HCT116 (cell line): ENCODE results near the gene GRK2. TPM values are rescaled to one million over a fixed set of nuclear protein-coding genes. Genes with fewer than 3 reads are reported as not detected.

ENCODE experiments used
- ATAC-seq: fragments of 200-7000 bp; cut with Tn5 transposase; 2 replicates; pipeline ENCODE4 v1.9.1; 2020; ENCODE audit warnings: mild to moderate bottlenecking, moderate library complexity
- BruUV-seq: library from RNA; stranded (reverse); fragments of 400-500 nt; replicated peaks from 2 replicates; lab custom pipeline; 2021; lab: Mats Ljungman, UMichigan
- CTCF ChIA-PET: fragments of 300-600 bp; sonication (Branson Sonifier 250); formaldehyde crosslinking; loops from one replicate; lab custom pipeline; 2021; ENCODE audit warnings: antibody characterized with exemption; lab: Charles Lee
- POLR2A ChIA-PET: fragments of 300-600, 350-600 bp; sonication (Branson Sonifier 250); formaldehyde crosslinking; loops from one replicate; lab custom pipeline; 2021; ENCODE audit warnings: antibody characterized with exemption; lab: Charles Lee
- RAD21 ChIA-PET, 2 experiments: fragments of 300-600 bp; sonication (Branson Sonifier 250); formaldehyde crosslinking; loops; one replicate each; lab custom pipeline; 2023; ENCODE audit warnings: low total read pairs in 2 of 2; ENCODE audit not compliant: uncharacterized antibody in 2 of 2, unreplicated experiment in 2 of 2, low non-redundant PET in 1 of 2; lab: Charles Lee
- DNase-seq: peaks from one replicate; pipeline ENCODE4 v3.0.0-alpha.2; 2010; ENCODE audit warnings: low read depth, low spot score
- H2AFZ ChIP-seq: fragments of 200-600 bp; shearing (Covaris generic), sonication (generic); 2 replicates; pipeline ENCODE4 v1.6.1; 2017; ENCODE audit warnings: low read depth, mixed run types, mixed read lengths, antibody characterized with exemption, low read length; ENCODE audit not compliant: poor library complexity, severe bottlenecking
- H3K27ac ChIP-seq: 2 replicates; pipeline ENCODE4 v1.5.1; 2012; ENCODE audit warnings: low read depth, low read length
- H3K27me3 ChIP-seq: fragments of 200-600 bp; sonication (generic); 2 replicates; pipeline ENCODE4 v1.6.1; 2016; ENCODE audit warnings: mixed run types, low read length, mixed read lengths; ENCODE audit not compliant: insufficient read depth
- H3K36me3 ChIP-seq, 2 experiments: fragments of 200-500 bp in 1 of 2; fragments of 200-600 bp in 1 of 2; sonication (Bioruptor generic) in 1 of 2; sonication (generic) in 1 of 2; 2 replicates each; pipeline versions ENCODE4 v1.5.1 to v1.6.1; 2014 to 2016; ENCODE audit warnings: low read length in 2 of 2, inconsistent platforms in 1 of 2, mixed read lengths in 1 of 2, mixed run types in 1 of 2; ENCODE audit not compliant: insufficient read depth in 2 of 2, control insufficient read depth in 1 of 2
- H3K4me1 ChIP-seq, 2 experiments: fragments of 200-600 bp in 1 of 2; sonication (generic) in 1 of 2; 2 replicates each; pipeline versions ENCODE4 v1.5.1 to v1.6.1; 2012 to 2017; ENCODE audit warnings: low read length in 2 of 2, inconsistent platforms in 1 of 2, mild to moderate bottlenecking in 1 of 2, mixed read lengths in 1 of 2, mixed run types in 1 of 2, moderate library complexity in 1 of 2; ENCODE audit not compliant: insufficient read depth in 2 of 2, control insufficient read depth in 1 of 2
- H3K4me2 ChIP-seq: fragments of 200-600 bp; sonication (generic); 2 replicates; pipeline ENCODE4 v1.6.1; 2017; ENCODE audit warnings: mixed run types, low read length, mixed read lengths
- H3K4me3 ChIP-seq, 2 experiments: fragments of 200-600 bp in 1 of 2; sonication (generic) in 1 of 2; replicated peaks in 1 of 2; 2 replicates each; pipeline ENCODE4 v1.5.1; 2011 to 2016; ENCODE audit warnings: low read length in 2 of 2, control low read depth in 1 of 2, low read depth in 1 of 2, mild to moderate bottlenecking in 1 of 2, mixed read lengths in 1 of 2, mixed run types in 1 of 2
- H3K79me2 ChIP-seq: fragments of 200-600 bp; sonication (generic); 2 replicates; pipeline ENCODE4 v1.6.1; 2017; ENCODE audit warnings: mild to moderate bottlenecking, mixed run types, low read length, moderate library complexity, mixed read lengths; ENCODE audit not compliant: insufficient read depth
- H3K9ac ChIP-seq: fragments of 200-600 bp; sonication (generic); 2 replicates; pipeline ENCODE4 v1.6.1; 2016; ENCODE audit warnings: low read length, mixed read lengths
- H3K9me2 ChIP-seq: fragments of 200-600 bp; sonication (generic), shearing (Covaris generic); 2 replicates; pipeline ENCODE4 v1.6.1; 2017; ENCODE audit warnings: mixed run types, mild to moderate bottlenecking, moderate library complexity; ENCODE audit not compliant: insufficient read depth
- H3K9me3 ChIP-seq, 2 experiments: fragments of 200-500 bp in 1 of 2; fragments of 200-600 bp in 1 of 2; sonication (Bioruptor generic) in 1 of 2; sonication (generic) in 1 of 2; 2 replicates each; pipeline ENCODE4 v1.6.1; 2014 to 2017; ENCODE audit warnings: low read length in 2 of 2, mixed read lengths in 2 of 2, inconsistent platforms in 1 of 2, low read depth in 1 of 2, mild to moderate bottlenecking in 1 of 2, mixed run types in 1 of 2, moderate library complexity in 1 of 2; ENCODE audit not compliant: control insufficient read depth in 1 of 2, insufficient read depth in 1 of 2
- H4K20me1 ChIP-seq: fragments of 200-600 bp; sonication (generic), shearing (Covaris generic); 2 replicates; pipeline ENCODE4 v1.6.1; 2017; ENCODE audit warnings: mixed run types, mild to moderate bottlenecking, moderate library complexity; ENCODE audit not compliant: insufficient read depth
- ATF3 ChIP-seq: IDR thresholded peaks from 2 replicates; pipeline ENCODE4 v1.6.1; 2012
- CTCF ChIP-seq, 3 experiments: fragments of 200-600 bp in 1 of 3; sonication (generic) in 1 of 3; IDR thresholded peaks in 2 of 3; conservative IDR thresholded peaks in 1 of 3; 2 replicates each; pipeline ENCODE4 v1.5.1; 2012 to 2017; ENCODE audit warnings: low read depth in 2 of 3, low read length in 2 of 3, antibody characterized with exemption in 1 of 3, borderline replicate concordance in 1 of 3, control low read depth in 1 of 3, mild to moderate bottlenecking in 1 of 3, mixed read lengths in 1 of 3, mixed run types in 1 of 3, moderate library complexity in 1 of 3; ENCODE audit not compliant: insufficient read depth in 1 of 3
- ELF1 ChIP-seq: IDR thresholded peaks from 2 replicates; pipeline ENCODE4 v1.6.1; 2012; ENCODE audit warnings: low read depth, borderline replicate concordance
- EZH2 ChIP-seq: fragments of 200-600 bp; sonication (generic); IDR thresholded peaks from 2 replicates; pipeline ENCODE4 v1.6.1; 2017; ENCODE audit warnings: antibody characterized with exemption, mixed run types
- EZH2phosphoT487 ChIP-seq: fragments of 200-600 bp; IDR thresholded peaks from 2 replicates; pipeline ENCODE4 v1.6.1; 2018; ENCODE audit warnings: antibody characterized with exemption, borderline replicate concordance
- JUND ChIP-seq: IDR thresholded peaks from 2 replicates; pipeline ENCODE4 v1.6.1; 2012
- POLR2A ChIP-seq: IDR thresholded peaks from 2 replicates; pipeline ENCODE4 v1.7.0; 2011; ENCODE audit warnings: borderline replicate concordance; ENCODE audit not compliant: insufficient read depth, insufficient read length; ENCODE audit errors: extremely low read depth
- POLR2AphosphoS5 ChIP-seq: IDR thresholded peaks from 2 replicates; pipeline ENCODE4 v1.6.1; 2011; ENCODE audit warnings: mild to moderate bottlenecking, low read depth, low read length, moderate library complexity
- RAD21 ChIP-seq: IDR thresholded peaks from 2 replicates; pipeline ENCODE4 v1.6.1; 2012; ENCODE audit warnings: low read depth, mild to moderate bottlenecking
- SP1 ChIP-seq: IDR thresholded peaks from 2 replicates; pipeline ENCODE4 v1.6.1; 2012; ENCODE audit warnings: low read depth
- SRF ChIP-seq: IDR thresholded peaks from 2 replicates; pipeline ENCODE4 v1.6.1; 2012; ENCODE audit warnings: low read depth
- ZBTB33 ChIP-seq: IDR thresholded peaks from 2 replicates; pipeline ENCODE4 v1.6.1; 2011; ENCODE audit warnings: mild to moderate bottlenecking, low read length, moderate library complexity; ENCODE audit not compliant: insufficient replicate concordance; ENCODE audit errors: extremely low read depth
- ZNF274 ChIP-seq: fragments of 200-500 bp; sonication (Bioruptor generic); IDR thresholded peaks from 2 replicates; pipeline ENCODE4 v1.6.1; 2014; ENCODE audit warnings: mild to moderate bottlenecking, low read depth, low read length, inconsistent platforms
- intact Hi-C: fragments of 100-400 bp; cut with micrococcal nuclease; formaldehyde crosslinking; loops from 2 replicates; pipeline ENCODE4 v1.10.0; 2022
- total RNA-seq: library from RNA; stranded (reverse); gene quantifications from one replicate; pipeline ENCODE4 v1.2.1, GENCODE V29; 2021; ENCODE audit not compliant: unreplicated experiment

Gene GRK2
- total RNA-seq, 1 experiment from 2014 or later = 83.0 TPM

- Histone ChIP-seq H3K4me3 (no peak overlapping the region), H2AFZ (no peak overlapping the region), H4K20me1 (no peaks in the 10 kb centered on the region), H3K9me3 (no peaks in the 10 kb centered on the region), H3K4me2 (no peak overlapping the region), H3K9ac (no peak overlapping the region), H3K27ac (no peak overlapping the region), H3K4me1 (peaks cover 22 to 33% of the 10 kb centered on the region in 2 experiments), H3K9me2 (no peaks in the 10 kb centered on the region), H3K27me3 (no peaks in the 10 kb centered on the region), H3K36me3 (peaks cover 0 to 9% of the 10 kb centered on the region in 2 experiments; a peak in 3 of 4 replicates), H3K79me2 (peaks cover 10% of the 10 kb centered on the region)
- TF ChIP-seq SP1 = no peak
- TF ChIP-seq RAD21 = no peak
- no peak for TF ChIP-seq EZH2phosphoT487
- no peak for TF ChIP-seq JUND
- TF ChIP-seq ZNF274 = no peak
- no peak for TF ChIP-seq ZBTB33
- TF ChIP-seq ATF3 = no peak
- TF ChIP-seq SRF = no peak
- TF ChIP-seq CTCF (IDR thresholded peaks at IDR 0.05 in 2 of 3, conservative IDR thresholded peaks at IDR 0.05 in 1 of 3; ENCODE audit: borderline replicate concordance in 1 of 3, insufficient read depth in 1 of 3, low read depth in 2 of 3, low read length in 2 of 3) = no peak
- no peak for TF ChIP-seq POLR2A
- TF ChIP-seq ELF1 = no peak
- no peak for TF ChIP-seq EZH2
- no peak for TF ChIP-seq POLR2AphosphoS5
- POLR2A ChIA-PET = no interaction called here
- BruUV-seq = no TSS peak
- intact Hi-C loops = no loop called here
- no peak for DNase-seq
- RAD21 ChIA-PET = interaction anchor here in 1 of 2 experiments (0.6 kb wide), 1 partner anchor 214 kb away, joined by 3 read pairs; no protein-coding TSS in a partner anchor
- no peak for ATAC-seq
- CTCF ChIA-PET = no interaction called here
These were observed 42.0 kb downstream of the GRK2 start for GRCh38 chr11:67308031-67308866.
